Bronchial epithelial cell (primary cell): ENCODE measurements around the gene ZNRF3. TPM values are rescaled to one million over a fixed set of nuclear protein-coding genes. Genes with fewer than 3 reads are reported as not detected.

Source experiments
- DNase-seq: peaks from one replicate; pipeline ENCODE4 v3.0.0-alpha.2; 2010; ENCODE audit warnings: low read depth
- FAIRE-seq: peaks from 2 replicates; lab custom pipeline; 2011; peaks lifted over from hg19 to GRCh38; lab: Jason Lieb, UNC
- H3K27me3 ChIP-seq: 2 replicates; pipeline ENCODE4 v1.5.1; 2011; ENCODE audit warnings: low read length; ENCODE audit not compliant: control insufficient read depth, insufficient read depth
- H3K36me3 ChIP-seq: 2 replicates; pipeline ENCODE4 v1.5.1; 2011; ENCODE audit warnings: low read length; ENCODE audit not compliant: control insufficient read depth, insufficient read depth
- H3K4me3 ChIP-seq: 2 replicates; pipeline ENCODE4 v1.5.1; 2011; ENCODE audit warnings: mild to moderate bottlenecking, low read depth, low read length, control low read depth
- total RNA-seq: library from RNA; depleted of rRNA; stranded (reverse); fragments of >200 nt; gene quantifications from 2 replicates; pipeline ENCODE4 v1.2.1, GENCODE V29; 2014
- TF ChIP-seq, protein P1 (sequence below): IDR thresholded peaks from 2 replicates; pipeline ENCODE4 v1.5.1; 2011; ENCODE audit warnings: mild to moderate bottlenecking, moderate library complexity, low read length, control low read depth, inconsistent platforms; ENCODE audit not compliant: insufficient read depth, severe bottlenecking

ZNRF3 gene
- total RNA-seq, 1 donor from 2014 or later, result 3.4 TPM

DNA sequence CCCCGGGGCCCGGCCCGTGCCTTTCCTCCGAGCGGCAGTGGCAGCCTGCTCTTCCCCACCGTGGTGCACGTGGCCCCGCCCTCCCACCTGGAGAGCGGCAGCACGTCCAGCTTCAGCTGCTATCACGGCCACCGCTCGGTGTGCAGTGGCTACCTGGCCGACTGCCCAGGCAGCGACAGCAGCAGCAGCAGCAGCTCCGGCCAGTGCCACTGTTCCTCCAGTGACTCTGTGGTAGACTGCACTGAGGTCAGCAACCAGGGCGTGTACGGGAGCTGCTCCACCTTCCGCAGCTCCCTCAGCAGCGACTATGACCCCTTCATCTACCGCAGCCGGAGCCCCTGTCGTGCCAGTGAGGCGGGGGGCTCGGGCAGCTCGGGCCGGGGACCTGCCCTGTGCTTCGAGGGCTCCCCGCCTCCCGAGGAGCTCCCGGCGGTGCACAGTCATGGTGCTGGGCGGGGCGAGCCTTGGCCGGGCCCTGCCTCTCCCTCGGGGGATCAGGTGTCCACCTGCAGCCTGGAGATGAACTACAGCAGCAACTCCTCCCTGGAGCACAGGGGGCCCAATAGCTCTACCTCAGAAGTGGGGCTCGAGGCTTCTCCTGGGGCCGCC lies 166.4 kb downstream of the ZNRF3 start:
- H3K36me3 ChIP-seq, result peaks cover 12% of the 10 kb centered on the region
- DNase-seq (no peak), FAIRE-seq (no peak)
- TF ChIP-seq, protein P1, sequence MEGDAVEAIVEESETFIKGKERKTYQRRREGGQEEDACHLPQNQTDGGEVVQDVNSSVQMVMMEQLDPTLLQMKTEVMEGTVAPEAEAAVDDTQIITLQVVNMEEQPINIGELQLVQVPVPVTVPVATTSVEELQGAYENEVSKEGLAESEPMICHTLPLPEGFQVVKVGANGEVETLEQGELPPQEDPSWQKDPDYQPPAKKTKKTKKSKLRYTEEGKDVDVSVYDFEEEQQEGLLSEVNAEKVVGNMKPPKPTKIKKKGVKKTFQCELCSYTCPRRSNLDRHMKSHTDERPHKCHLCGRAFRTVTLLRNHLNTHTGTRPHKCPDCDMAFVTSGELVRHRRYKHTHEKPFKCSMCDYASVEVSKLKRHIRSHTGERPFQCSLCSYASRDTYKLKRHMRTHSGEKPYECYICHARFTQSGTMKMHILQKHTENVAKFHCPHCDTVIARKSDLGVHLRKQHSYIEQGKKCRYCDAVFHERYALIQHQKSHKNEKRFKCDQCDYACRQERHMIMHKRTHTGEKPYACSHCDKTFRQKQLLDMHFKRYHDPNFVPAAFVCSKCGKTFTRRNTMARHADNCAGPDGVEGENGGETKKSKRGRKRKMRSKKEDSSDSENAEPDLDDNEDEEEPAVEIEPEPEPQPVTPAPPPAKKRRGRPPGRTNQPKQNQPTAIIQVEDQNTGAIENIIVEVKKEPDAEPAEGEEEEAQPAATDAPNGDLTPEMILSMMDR, result no peak
- H3K4me3 ChIP-seq, result no peak overlapping the region
- no peaks in the 10 kb centered on the region for H3K27me3 ChIP-seq

DNA sequence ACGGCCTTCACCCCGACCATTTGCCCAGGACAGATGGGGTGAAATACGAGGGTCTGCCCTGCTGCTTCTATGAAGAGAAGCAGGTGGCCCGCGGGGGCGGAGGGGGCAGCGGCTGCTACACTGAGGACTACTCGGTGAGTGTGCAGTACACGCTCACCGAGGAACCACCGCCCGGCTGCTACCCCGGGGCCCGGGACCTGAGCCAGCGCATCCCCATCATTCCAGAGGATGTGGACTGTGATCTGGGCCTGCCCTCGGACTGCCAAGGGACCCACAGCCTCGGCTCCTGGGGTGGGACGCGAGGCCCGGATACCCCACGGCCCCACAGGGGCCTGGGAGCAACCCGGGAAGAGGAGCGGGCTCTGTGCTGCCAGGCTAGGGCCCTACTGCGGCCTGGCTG lies 167.1 kb downstream of the ZNRF3 start:
- FAIRE-seq (no peak), DNase-seq (no peak)
- H3K27me3 ChIP-seq, result no peaks in the 10 kb centered on the region
- H3K36me3 ChIP-seq, result peaks cover 12% of the 10 kb centered on the region
- H3K4me3 ChIP-seq, result no peak overlapping the region
- TF ChIP-seq, protein P1, result no peak

DNA sequence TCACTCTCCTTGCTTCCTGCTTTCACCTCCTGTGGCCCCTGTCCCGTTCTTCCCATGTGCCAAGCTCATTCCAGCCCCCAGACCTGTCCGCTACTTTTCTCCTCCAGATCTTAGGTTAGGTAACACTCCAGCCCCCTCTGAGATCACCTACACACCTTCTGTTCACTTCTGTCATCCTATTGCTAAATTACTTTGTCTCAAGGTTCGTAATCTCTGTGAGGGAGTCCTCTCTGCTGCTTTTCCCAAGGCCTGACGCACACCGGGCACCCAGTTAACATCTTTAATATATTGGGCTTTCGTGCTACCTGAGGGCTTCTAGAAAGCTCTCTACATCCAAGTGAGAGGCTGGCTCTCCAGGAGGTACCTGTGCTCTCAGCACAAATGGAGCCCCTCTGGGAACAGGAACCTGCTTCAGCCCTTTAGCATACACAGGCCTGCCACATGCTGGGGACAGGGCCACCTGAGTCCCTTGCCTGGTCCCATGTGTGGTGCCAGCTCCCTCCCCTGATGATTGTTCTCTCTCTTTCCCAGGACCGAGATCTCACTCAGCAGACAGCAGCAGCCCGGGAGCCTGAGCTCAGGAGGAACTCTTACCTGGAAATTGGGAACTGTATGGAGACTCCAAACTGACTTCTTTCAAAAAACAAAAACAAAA lies 169.8 kb downstream of the ZNRF3 start:
- FAIRE-seq (no peak), DNase-seq (no peak)
- TF ChIP-seq, protein P1, result no peak
- peaks cover 4% of the 10 kb centered on the region for H3K36me3 ChIP-seq
- H3K4me3 ChIP-seq, result no peak overlapping the region
- no peaks in the 10 kb centered on the region for H3K27me3 ChIP-seq

- FAIRE-seq (no peak), DNase-seq (no peak)
- no peaks in the 10 kb centered on the region for H3K27me3 ChIP-seq
- no peak overlapping the region for H3K4me3 ChIP-seq
- TF ChIP-seq, protein P1, result no peak
- H3K36me3 ChIP-seq, result peaks cover 4% of the 10 kb centered on the region
These were observed 170.9 kb downstream of the ZNRF3 start for GRCh38 chr22:29054251-29054767.

DNA sequence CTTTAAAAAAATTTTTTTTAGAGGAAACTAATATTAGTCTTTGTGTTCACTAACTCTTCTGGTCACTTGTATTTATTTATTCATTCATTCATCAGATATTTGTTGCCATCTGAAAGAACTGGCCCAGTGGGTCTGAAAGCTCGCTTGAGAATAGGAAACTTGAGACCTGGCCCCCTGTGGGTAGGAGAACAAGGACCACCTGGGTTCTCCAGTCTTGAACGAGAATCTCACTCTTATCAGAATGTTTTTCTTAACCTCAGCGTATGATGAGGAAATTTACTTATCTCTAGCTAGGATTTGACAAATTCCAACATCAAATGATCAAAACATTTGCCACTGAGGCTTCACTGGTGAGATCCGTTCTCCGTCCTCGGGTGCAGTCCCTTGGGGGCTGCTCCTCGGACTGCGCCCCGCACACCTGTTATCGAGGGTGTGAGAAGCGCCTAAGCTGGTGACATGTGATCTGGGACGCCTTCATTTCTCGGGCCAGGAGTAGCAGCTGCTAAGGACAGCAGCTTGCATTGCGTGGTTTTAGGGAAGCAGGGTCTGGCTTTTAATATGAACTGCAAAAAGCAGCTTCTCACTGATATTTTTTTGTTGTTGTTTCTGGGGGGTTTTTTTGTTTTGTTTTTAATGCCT lies 171.9 kb downstream of the ZNRF3 start:
- FAIRE-seq (no peak), DNase-seq (no peak)
- Histone ChIP-seq H3K4me3 (no peak overlapping the region), H3K36me3 (no peaks in the 10 kb centered on the region), H3K27me3 (no peaks in the 10 kb centered on the region)
- TF ChIP-seq, protein P1, result no peak
